ENCODE data around the gene PHF24. TPM values are rescaled to one million over a fixed set of nuclear protein-coding genes. Genes with fewer than 3 reads are reported as not detected.
A peak's percentile ranks its signal among the peaks of the same experiment; 100 is the strongest.

Gene PHF24
- total and polyA plus RNA-seq, 8 donors, result 0.05 to 0.92 (median 0.06) TPM; not detected in 5

GRCh38 chr9:34993502-34994259 is 35.6 kb downstream of the PHF24 start:
- peak; percentile 35 to 90 for DNase-seq
- peak; percentile 2 to 67 (median 42) for TF ChIP-seq POLR2AphosphoS5 (IDR thresholded peaks at IDR 0.05)
- no peak for TF ChIP-seq POLR2A (IDR thresholded peaks at IDR 0.05)
- H3K27me3 ChIP-seq, result no peaks in the 10 kb centered on the region
- H3K4me3 ChIP-seq, result no peak overlapping the region
- peak overlapping the region; percentile 67 to 99 (median 91) for H3K27ac ChIP-seq
- peaks cover 37 to 76% (median 59%) of the 10 kb centered on the region in 4 donors for H3K4me1 ChIP-seq
- WGBS, 5 donors, result 33 to 44% (median 37%) methylated on average over 10 of the region's 10 CpGs
- intact Hi-C loops (cut with DNase I; ENCODE audit: low total_unique reads), result no loop called here
- peaks cover 11 to 23% (median 17%) of the 10 kb centered on the region in 4 donors for H3K36me3 ChIP-seq
- no peaks in the 10 kb centered on the region for H3K9me3 ChIP-seq

GRCh38 chr9:34994260-34994899 is 36.3 kb downstream of the PHF24 start:
- Histone ChIP-seq H3K27ac (peak overlapping the region in 4 of 5 donors; percentile 90 to 99 (median 92)), H3K9me3 (no peaks in the 10 kb centered on the region), H3K36me3 (peaks cover 11 to 23% (median 17%) of the 10 kb centered on the region in 4 donors), H3K27me3 (no peaks in the 10 kb centered on the region), H3K4me3 (no peak overlapping the region), H3K4me1 (peaks cover 35 to 72% (median 56%) of the 10 kb centered on the region in 4 donors)
- 27 to 39% (median 31%) methylated on average over 4 of the region's 4 CpGs for WGBS, 5 donors
- peak; percentile 46 to 79 for DNase-seq
- TF ChIP-seq CTCF (IDR thresholded peaks at IDR 0.05), result peak in 5 of 7 experiments; percentile 32 to 68 (median 47)
- no peak for TF ChIP-seq POLR2AphosphoS5 (IDR thresholded peaks at IDR 0.05)
- intact Hi-C loops (cut with DNase I; ENCODE audit: low total_unique reads), result no loop called here

- Histone ChIP-seq H3K27me3 (no peaks in the 10 kb centered on the region), H3K27ac (peak overlapping the region in 4 of 5 donors; percentile 90 to 99 (median 92)), H3K4me3 (no peak overlapping the region), H3K4me1 (peaks cover 35 to 70% (median 54%) of the 10 kb centered on the region in 4 donors), H3K36me3 (peaks cover 11 to 23% (median 17%) of the 10 kb centered on the region in 4 donors), H3K9me3 (no peaks in the 10 kb centered on the region)
- intact Hi-C loops (cut with DNase I; ENCODE audit: low total_unique reads), result loop anchor here (5.0 kb wide), 1 partner anchor 98 kb away; a partner anchor contains a TSS
- peak; percentile 55 for TF ChIP-seq EP300 (IDR thresholded peaks at IDR 0.05)
- no peak for TF ChIP-seq POLR2A (IDR thresholded peaks at IDR 0.05)
- TF ChIP-seq POLR2AphosphoS5 (IDR thresholded peaks at IDR 0.05), result peak in 1 of 3 donors; percentile 22
- no peak for TF ChIP-seq CTCF (IDR thresholded peaks at IDR 0.05)
- WGBS, 5 donors, result 58 to 69% (median 63%) methylated on average over 7 of the region's 7 CpGs
- no peak for DNase-seq
Observed at GRCh38 chr9:34994900-34995669, 37.0 kb downstream of the PHF24 start.

- H3K36me3 ChIP-seq, result peaks cover 11 to 23% (median 17%) of the 10 kb centered on the region in 4 donors
- H3K9me3 ChIP-seq, result no peaks in the 10 kb centered on the region
- TF ChIP-seq POLR2AphosphoS5 (IDR thresholded peaks at IDR 0.05), result no peak
- no peak for TF ChIP-seq EP300 (IDR thresholded peaks at IDR 0.05)
- TF ChIP-seq CTCF (IDR thresholded peaks at IDR 0.05), result no peak
- no peak overlapping the region for H3K4me3 ChIP-seq
- no peak for DNase-seq
- 42 to 68% (median 65%) methylated on average over 3 of the region's 3 CpGs for WGBS, 5 donors
- no peaks in the 10 kb centered on the region for H3K27me3 ChIP-seq
- H3K4me1 ChIP-seq, result peaks cover 30 to 64% (median 48%) of the 10 kb centered on the region in 4 donors
- peak overlapping the region in 4 of 5 donors; percentile 90 to 99 (median 92) for H3K27ac ChIP-seq
- intact Hi-C loops (cut with DNase I; ENCODE audit: low total_unique reads), result loop anchor here (5.0 kb wide), 1 partner anchor 98 kb away; a partner anchor contains a TSS
Observed at GRCh38 chr9:34995670-34996060, 37.6 kb downstream of the PHF24 start.
